Measurements from ENCODE around the gene RAB3GAP1.

The RAB3GAP1 gene

GRCh38 chr2:135059577-135059976, 7.5 kb downstream of the RAB3GAP1 start:
- Histone ChIP-seq H2BK5ac (ENCODE audit: low read length) (no peak overlapping the region), H3K9ac (ENCODE audit: low read length) (no peak overlapping the region)
- no peak for DNase-seq

GRCh38 chr2:135063210-135063609, 11.1 kb downstream of the RAB3GAP1 start:
- H3K4me1 ChIP-seq (ENCODE audit: control insufficient read depth, low read depth, low read length), result no peaks in the 10 kb centered on the region
- H4K8ac ChIP-seq (ENCODE audit: low read depth, low read length), result no peak overlapping the region
- H3K79me1 ChIP-seq (ENCODE audit: low read length), result peaks cover 4% of the 10 kb centered on the region
- no peak overlapping the region for H3K4me2 ChIP-seq (ENCODE audit: low read length)
- DNase-seq, result no peak
- WGBS (ENCODE audit: extremely low coverage, insufficient coverage, low lambda C conversion rate), result 100% methylated on average over 1 of the region's 1 CpG
- no peaks in the 10 kb centered on the region for H3K36me3 ChIP-seq (ENCODE audit: control insufficient read depth, insufficient read depth, low read length)
- H3K27me3 ChIP-seq (ENCODE audit: insufficient read depth, low read length, poor library complexity), result no peaks in the 10 kb centered on the region
- H2BK5ac ChIP-seq (ENCODE audit: low read length), result no peak overlapping the region
- H3K56ac ChIP-seq (ENCODE audit: low read length), result no peak overlapping the region
- no peak overlapping the region for H3K4ac ChIP-seq (ENCODE audit: low read depth, low read length)
- H3K18ac ChIP-seq (ENCODE audit: low read length), result no peak overlapping the region
- H3K4me3 ChIP-seq (ENCODE audit: low read length), result no peak overlapping the region
- H4K5ac ChIP-seq (ENCODE audit: low read length), result no peak overlapping the region
- H2AK5ac ChIP-seq (ENCODE audit: low read length), result no peak overlapping the region
- no peak overlapping the region for H2BK120ac ChIP-seq (ENCODE audit: low read depth, low read length)
- no peak overlapping the region for H2BK15ac ChIP-seq (replicated peaks; ENCODE audit: low read depth)
- no peak overlapping the region for H3K23ac ChIP-seq (ENCODE audit: low read length)
- H3K27ac ChIP-seq (ENCODE audit: low read depth, low read length), result no peak overlapping the region
- H3K9ac ChIP-seq (ENCODE audit: low read length), result no peak overlapping the region
- H3K79me2 ChIP-seq (ENCODE audit: control insufficient read depth, insufficient read depth, low read length), result peaks cover 4% of the 10 kb centered on the region

More at GRCh38 chr2:135059577-135059976, 7.5 kb downstream of the RAB3GAP1 start:
- Histone ChIP-seq H3K36me3 (ENCODE audit: control insufficient read depth, insufficient read depth, low read length) (no peaks in the 10 kb centered on the region), H3K23ac (ENCODE audit: low read length) (no peak overlapping the region), H2BK120ac (ENCODE audit: low read depth, low read length) (no peak overlapping the region), H4K8ac (ENCODE audit: low read depth, low read length) (no peak overlapping the region), H3K4me1 (ENCODE audit: control insufficient read depth, low read depth, low read length) (no peaks in the 10 kb centered on the region), H3K56ac (ENCODE audit: low read length) (no peak overlapping the region), H3K79me1 (ENCODE audit: low read length) (no peaks in the 10 kb centered on the region), H3K27me3 (ENCODE audit: insufficient read depth, low read length, poor library complexity) (no peaks in the 10 kb centered on the region), H3K27ac (ENCODE audit: low read depth, low read length) (no peak overlapping the region), H3K4ac (ENCODE audit: low read depth, low read length) (no peak overlapping the region), H3K79me2 (ENCODE audit: control insufficient read depth, insufficient read depth, low read length) (peaks cover 4% of the 10 kb centered on the region), H3K4me2 (ENCODE audit: low read length) (no peak overlapping the region), H2AK5ac (ENCODE audit: low read length) (no peak overlapping the region), H4K5ac (ENCODE audit: low read length) (no peak overlapping the region), H3K18ac (ENCODE audit: low read length) (no peak overlapping the region), H2BK15ac (replicated peaks; ENCODE audit: low read depth) (no peak overlapping the region), H3K4me3 (ENCODE audit: low read length) (no peak overlapping the region)

GRCh38 chr2:135064149-135064548, 12.1 kb downstream of the RAB3GAP1 start:
- no peak overlapping the region for H3K4me2 ChIP-seq (ENCODE audit: low read length)
- no peak overlapping the region for H3K4me3 ChIP-seq (ENCODE audit: low read length)
- H2BK120ac ChIP-seq (ENCODE audit: low read depth, low read length), result no peak overlapping the region
- no peak overlapping the region for H2AK5ac ChIP-seq (ENCODE audit: low read length)
- no peaks in the 10 kb centered on the region for H3K36me3 ChIP-seq (ENCODE audit: control insufficient read depth, insufficient read depth, low read length)
- no peak overlapping the region for H3K18ac ChIP-seq (ENCODE audit: low read length)
- H3K79me1 ChIP-seq (ENCODE audit: low read length), result peaks cover 4% of the 10 kb centered on the region
- H3K9ac ChIP-seq (ENCODE audit: low read length), result no peak overlapping the region
- H3K27me3 ChIP-seq (ENCODE audit: insufficient read depth, low read length, poor library complexity), result no peaks in the 10 kb centered on the region
- no peak for DNase-seq
- no peaks in the 10 kb centered on the region for H3K4me1 ChIP-seq (ENCODE audit: control insufficient read depth, low read depth, low read length)
- peaks cover 4% of the 10 kb centered on the region for H3K79me2 ChIP-seq (ENCODE audit: control insufficient read depth, insufficient read depth, low read length)
- no peak overlapping the region for H3K27ac ChIP-seq (ENCODE audit: low read depth, low read length)
- no CpG with 5 or more reads among the region's 2 CpGs for WGBS (ENCODE audit: extremely low coverage, insufficient coverage, low lambda C conversion rate)
- H3K23ac ChIP-seq (ENCODE audit: low read length), result no peak overlapping the region
- no peak overlapping the region for H4K5ac ChIP-seq (ENCODE audit: low read length)
- no peak overlapping the region for H2BK5ac ChIP-seq (ENCODE audit: low read length)
- no peak overlapping the region for H3K56ac ChIP-seq (ENCODE audit: low read length)
- H3K4ac ChIP-seq (ENCODE audit: low read depth, low read length), result no peak overlapping the region
- H2BK15ac ChIP-seq (replicated peaks; ENCODE audit: low read depth), result no peak overlapping the region
- H4K8ac ChIP-seq (ENCODE audit: low read depth, low read length), result no peak overlapping the region

GRCh38 chr2:135066710-135067109, 14.6 kb downstream of the RAB3GAP1 start:
- H3K36me3 ChIP-seq (ENCODE audit: control insufficient read depth, insufficient read depth, low read length), result no peaks in the 10 kb centered on the region
- WGBS (ENCODE audit: extremely low coverage, insufficient coverage, low lambda C conversion rate), result no CpG with 5 or more reads among the region's 1 CpG
- no peaks in the 10 kb centered on the region for H3K4me1 ChIP-seq (ENCODE audit: control insufficient read depth, low read depth, low read length)
- H3K9ac ChIP-seq (ENCODE audit: low read length), result no peak overlapping the region
- no peak overlapping the region for H3K18ac ChIP-seq (ENCODE audit: low read length)
- no peak overlapping the region for H2AK5ac ChIP-seq (ENCODE audit: low read length)
- no peak overlapping the region for H2BK120ac ChIP-seq (ENCODE audit: low read depth, low read length)
- no peak overlapping the region for H3K4ac ChIP-seq (ENCODE audit: low read depth, low read length)
- H4K8ac ChIP-seq (ENCODE audit: low read depth, low read length), result no peak overlapping the region
- H3K27ac ChIP-seq (ENCODE audit: low read depth, low read length), result no peak overlapping the region
- no peak overlapping the region for H4K5ac ChIP-seq (ENCODE audit: low read length)
- DNase-seq, result no peak
- peaks cover 4% of the 10 kb centered on the region for H3K79me1 ChIP-seq (ENCODE audit: low read length)
- H3K56ac ChIP-seq (ENCODE audit: low read length), result no peak overlapping the region
- no peak overlapping the region for H2BK5ac ChIP-seq (ENCODE audit: low read length)
- no peak overlapping the region for H3K4me2 ChIP-seq (ENCODE audit: low read length)
- no peak overlapping the region for H3K4me3 ChIP-seq (ENCODE audit: low read length)
- H2BK15ac ChIP-seq (replicated peaks; ENCODE audit: low read depth), result no peak overlapping the region
- H3K27me3 ChIP-seq (ENCODE audit: insufficient read depth, low read length, poor library complexity), result no peaks in the 10 kb centered on the region
- peaks cover 4% of the 10 kb centered on the region for H3K79me2 ChIP-seq (ENCODE audit: control insufficient read depth, insufficient read depth, low read length)
- no peak overlapping the region for H3K23ac ChIP-seq (ENCODE audit: low read length)

DNA sequence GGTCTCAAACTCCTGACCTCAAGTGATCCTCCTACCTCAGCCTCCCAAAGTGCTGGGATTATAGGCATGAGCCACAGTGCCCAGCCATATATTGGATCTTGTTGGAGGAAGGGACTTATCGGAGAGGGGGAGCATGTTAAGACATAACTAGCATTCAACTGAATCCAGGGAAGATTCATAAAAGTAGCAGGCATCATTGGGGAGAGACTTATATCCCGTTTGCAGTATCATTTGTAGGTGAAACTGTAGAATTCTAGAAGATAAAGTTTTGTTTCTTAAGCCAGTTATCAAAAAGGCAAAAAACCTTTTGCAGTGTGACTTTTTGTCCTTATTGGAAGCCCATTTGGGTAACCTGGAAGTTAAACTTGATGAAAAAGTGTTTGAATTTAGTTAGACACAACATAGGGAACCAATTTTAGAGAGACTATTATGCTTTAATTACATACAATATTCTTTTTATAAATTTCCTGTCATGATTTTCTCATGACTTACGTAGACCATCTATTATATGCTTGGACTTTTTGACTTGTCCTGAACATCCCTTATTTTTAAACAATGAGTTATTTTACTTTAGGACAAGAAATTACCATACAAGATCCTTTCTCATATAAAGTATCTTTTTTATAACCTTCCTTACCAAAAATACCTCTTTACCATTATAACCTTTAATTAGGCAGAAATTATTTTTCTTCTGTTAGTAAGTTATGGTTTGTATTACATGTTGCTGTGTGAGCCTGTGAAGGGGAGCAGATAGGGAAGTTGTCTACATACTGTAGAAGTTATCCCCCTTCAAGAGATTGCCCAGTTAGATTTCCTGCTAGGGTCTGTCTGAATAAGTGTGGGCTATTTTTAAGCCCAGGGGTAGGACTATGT, 20.3 kb downstream of the RAB3GAP1 start:
- Histone ChIP-seq H3K4me3 (ENCODE audit: low read length) (no peak overlapping the region), H3K9ac (ENCODE audit: low read length) (no peak overlapping the region), H3K36me3 (ENCODE audit: control insufficient read depth, insufficient read depth, low read length) (no peaks in the 10 kb centered on the region), H3K23ac (ENCODE audit: low read length) (no peak overlapping the region), H4K8ac (ENCODE audit: low read depth, low read length) (no peak overlapping the region), H3K18ac (ENCODE audit: low read length) (no peak overlapping the region), H2AK5ac (ENCODE audit: low read length) (no peak overlapping the region), H3K56ac (ENCODE audit: low read length) (no peak overlapping the region), H2BK15ac (replicated peaks; ENCODE audit: low read depth) (no peak overlapping the region), H3K4me2 (ENCODE audit: low read length) (no peak overlapping the region), H3K4me1 (ENCODE audit: control insufficient read depth, low read depth, low read length) (no peaks in the 10 kb centered on the region), H3K79me2 (ENCODE audit: control insufficient read depth, insufficient read depth, low read length) (peaks cover 3% of the 10 kb centered on the region), H2BK120ac (ENCODE audit: low read depth, low read length) (no peak overlapping the region), H2BK5ac (ENCODE audit: low read length) (no peak overlapping the region), H4K5ac (ENCODE audit: low read length) (no peak overlapping the region), H3K4ac (ENCODE audit: low read depth, low read length) (no peak overlapping the region), H3K27ac (ENCODE audit: low read depth, low read length) (no peak overlapping the region), H3K79me1 (ENCODE audit: low read length) (peaks cover 9% of the 10 kb centered on the region), H3K27me3 (ENCODE audit: insufficient read depth, low read length, poor library complexity) (no peaks in the 10 kb centered on the region)
- no CpG with 5 or more reads among the region's 3 CpGs for WGBS (ENCODE audit: extremely low coverage, insufficient coverage, low lambda C conversion rate)
- DNase-seq, result peak; percentile 57

- no peak for DNase-seq
- no peak overlapping the region for H2BK120ac ChIP-seq (ENCODE audit: low read depth, low read length)
- H3K36me3 ChIP-seq (ENCODE audit: control insufficient read depth, insufficient read depth, low read length), result no peaks in the 10 kb centered on the region
- no peak overlapping the region for H4K5ac ChIP-seq (ENCODE audit: low read length)
- no peak overlapping the region for H3K4me2 ChIP-seq (ENCODE audit: low read length)
- no peak overlapping the region for H2BK5ac ChIP-seq (ENCODE audit: low read length)
- no CpG with 5 or more reads among the region's 3 CpGs for WGBS (ENCODE audit: extremely low coverage, insufficient coverage, low lambda C conversion rate)
- H3K79me1 ChIP-seq (ENCODE audit: low read length), result peaks cover 7% of the 10 kb centered on the region
- no peak overlapping the region for H4K8ac ChIP-seq (ENCODE audit: low read depth, low read length)
- H3K27me3 ChIP-seq (ENCODE audit: insufficient read depth, low read length, poor library complexity), result no peaks in the 10 kb centered on the region
- H2AK5ac ChIP-seq (ENCODE audit: low read length), result no peak overlapping the region
- H3K79me2 ChIP-seq (ENCODE audit: control insufficient read depth, insufficient read depth, low read length), result no peaks in the 10 kb centered on the region
- H3K18ac ChIP-seq (ENCODE audit: low read length), result no peak overlapping the region
- H3K56ac ChIP-seq (ENCODE audit: low read length), result no peak overlapping the region
- no peak overlapping the region for H3K27ac ChIP-seq (ENCODE audit: low read depth, low read length)
- H2BK15ac ChIP-seq (replicated peaks; ENCODE audit: low read depth), result no peak overlapping the region
- H3K9ac ChIP-seq (ENCODE audit: low read length), result no peak overlapping the region
- no peaks in the 10 kb centered on the region for H3K4me1 ChIP-seq (ENCODE audit: control insufficient read depth, low read depth, low read length)
- no peak overlapping the region for H3K4me3 ChIP-seq (ENCODE audit: low read length)
- no peak overlapping the region for H3K23ac ChIP-seq (ENCODE audit: low read length)
- no peak overlapping the region for H3K4ac ChIP-seq (ENCODE audit: low read depth, low read length)
These were observed 22.1 kb downstream of the RAB3GAP1 start for GRCh38 chr2:135074216-135074615.
